HL-60 (cell line): Measurements from ENCODE around the gene RFESD.

ENCODE experiments used
- CTCF ChIP-seq: IDR thresholded peaks from one replicate; pipeline ENCODE4 v1.5.1; 2011; ENCODE audit warnings: low read length, control low read depth, inconsistent platforms; ENCODE audit not compliant: insufficient read depth
- GABPA ChIP-seq: IDR thresholded peaks from 2 replicates; pipeline ENCODE4 v1.6.1; 2012; ENCODE audit warnings: low read depth
- POLR2AphosphoS5 ChIP-seq: IDR thresholded peaks from 2 replicates; pipeline ENCODE4 v1.6.1; 2012; ENCODE audit warnings: low read depth
- REST ChIP-seq: IDR thresholded peaks from 2 replicates; pipeline ENCODE4 v1.6.1; 2012; ENCODE audit warnings: low read depth; ENCODE audit not compliant: insufficient replicate concordance

- TF ChIP-seq CTCF (no peak), GABPA (no peak), REST (no peak), POLR2AphosphoS5 (no peak)
These were observed 7.6 kb downstream of the RFESD start for GRCh38 chr5:95654196-95654595.
